Activated CD4-positive, alpha-beta T cell treated with anti-CD3 and anti-CD28 coated beads, Interleukin-2, amount 50 U/mL, for 24 hours (primary cell): ENCODE results near the gene EFEMP2.
"Not testable (repeated sequence)": the region's sequence is repeated elsewhere in the genome, so short reads cannot be mapped to it uniquely, and the experiment has no call there.

Experiments
- DNase-seq, 2 donors: peaks; one replicate each; pipeline ENCODE4 v3.0.0-alpha.2; 2020; ENCODE audit warnings: low read depth in 1 of 2, low spot score in 1 of 2

Gene EFEMP2

DNA sequence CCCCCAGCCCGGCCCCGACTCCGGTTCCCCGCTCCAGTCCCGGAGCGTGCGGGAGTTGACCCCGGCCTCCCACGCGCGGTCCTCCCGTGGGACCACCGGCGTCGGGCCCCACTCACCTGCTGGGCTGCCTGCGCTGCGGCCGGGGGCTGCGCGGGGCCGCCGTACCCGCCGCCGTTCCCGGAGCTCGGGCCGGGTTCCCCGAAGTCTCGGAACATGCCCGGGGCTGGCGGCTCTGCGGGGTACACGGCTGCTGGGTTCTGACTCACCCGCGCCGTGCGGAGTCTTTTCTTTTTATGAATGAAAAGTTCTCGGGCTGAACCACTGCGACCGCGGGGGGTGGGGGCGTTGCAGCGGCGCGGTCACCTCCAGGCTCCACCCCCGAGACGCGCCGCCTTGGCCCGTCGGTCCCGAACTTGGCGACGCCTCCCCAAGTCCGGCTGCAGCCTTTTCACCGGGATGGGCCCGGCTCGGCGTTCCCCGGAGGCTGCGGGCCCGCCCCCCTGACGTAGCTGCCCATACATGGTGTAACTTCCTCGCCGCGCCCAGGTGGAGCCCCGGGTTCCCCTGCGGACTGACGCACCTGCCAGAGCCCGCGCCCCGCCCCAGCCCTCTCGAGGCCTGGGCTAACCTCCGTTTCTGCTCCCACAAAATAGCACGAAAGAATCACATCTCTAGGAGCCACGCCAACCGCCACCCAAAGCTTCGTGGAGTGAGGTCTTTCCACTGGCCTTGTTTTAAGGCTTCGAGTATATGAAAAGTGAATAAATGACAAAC, 27.7 kb upstream of the EFEMP2 start, which contains the start of gene FOSL1:
Gene FOSL1, minus strand, starts transcription at position 264 of the 774 bp plus-strand sequence. Its CDS starts 49 bp downstream, at position 215.
- DNase-seq = peak; percentile 87 to 89

DNA sequence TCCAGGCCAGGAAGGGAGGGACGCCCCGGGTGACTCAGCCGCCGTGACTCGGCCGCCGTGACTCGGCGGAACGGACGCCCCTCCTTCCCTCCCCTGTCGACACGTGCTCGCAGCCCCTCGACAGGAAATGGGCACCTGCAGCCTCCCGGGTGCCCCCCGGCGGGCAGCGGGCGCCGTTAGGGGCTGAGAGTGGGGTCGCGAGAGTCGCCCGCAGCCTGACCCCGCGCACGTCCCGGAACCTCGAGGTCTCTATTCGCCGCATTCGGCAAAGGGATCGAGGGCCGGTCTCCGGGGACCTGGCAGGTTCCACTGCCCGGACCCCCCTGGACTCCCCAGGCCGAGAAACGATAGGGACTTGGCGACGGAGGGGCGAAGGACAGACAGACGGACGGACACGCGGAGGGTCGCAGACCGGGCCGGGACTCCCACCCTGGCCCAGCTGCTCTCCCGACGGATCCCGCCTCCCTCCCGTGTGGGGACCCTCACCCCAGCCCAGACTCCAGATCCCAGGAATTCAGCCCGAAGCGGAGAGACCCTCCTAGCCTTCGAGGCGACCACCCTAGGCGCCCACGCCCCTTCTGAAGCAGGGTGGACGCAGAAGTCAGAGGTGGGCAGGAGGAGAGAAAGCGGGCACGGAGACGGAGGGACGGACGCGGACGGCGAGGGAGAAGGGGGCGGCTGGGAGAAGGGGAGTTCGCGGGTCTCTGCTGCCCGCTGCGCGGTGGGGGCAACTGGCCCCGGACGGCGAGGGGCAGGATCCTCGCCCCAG, 26.9 kb upstream of the EFEMP2 start:
- peak; percentile 55 to 69 for DNase-seq

DNA sequence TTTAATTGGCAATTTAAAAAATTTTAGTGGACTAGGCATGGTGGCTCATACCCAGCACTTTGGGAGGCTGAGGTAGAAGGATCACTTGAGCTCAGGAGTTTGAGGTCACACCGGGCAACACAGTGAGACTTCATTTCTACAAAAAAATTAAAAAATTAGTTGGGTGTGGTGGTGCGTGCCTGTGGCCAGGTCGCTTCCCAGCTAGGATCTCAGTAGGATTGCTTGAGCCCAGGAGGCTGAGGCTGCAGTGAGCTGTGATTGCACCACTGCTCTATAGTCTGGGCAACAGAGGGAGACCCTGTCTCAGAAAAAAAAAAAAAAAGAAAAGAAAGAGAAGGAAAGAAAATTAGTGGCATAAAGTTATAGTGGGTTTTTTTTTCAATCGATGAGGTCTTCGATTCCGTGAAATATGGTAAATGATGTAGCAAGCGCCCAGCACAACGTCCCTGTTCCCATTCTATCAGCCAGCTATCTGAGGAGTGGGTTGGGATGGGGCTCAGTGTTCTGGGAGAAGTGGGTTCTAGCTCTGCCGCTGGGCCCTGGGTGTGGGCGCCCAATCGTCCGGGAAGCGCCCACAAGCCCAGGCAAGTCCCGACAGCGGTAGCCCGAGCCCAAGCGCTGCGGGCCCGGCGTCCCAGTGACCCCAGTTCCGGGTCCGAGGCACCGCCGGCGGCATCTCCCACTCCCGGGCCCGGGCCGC, 26.2 kb upstream of the EFEMP2 start:
- no peak for DNase-seq

DNA sequence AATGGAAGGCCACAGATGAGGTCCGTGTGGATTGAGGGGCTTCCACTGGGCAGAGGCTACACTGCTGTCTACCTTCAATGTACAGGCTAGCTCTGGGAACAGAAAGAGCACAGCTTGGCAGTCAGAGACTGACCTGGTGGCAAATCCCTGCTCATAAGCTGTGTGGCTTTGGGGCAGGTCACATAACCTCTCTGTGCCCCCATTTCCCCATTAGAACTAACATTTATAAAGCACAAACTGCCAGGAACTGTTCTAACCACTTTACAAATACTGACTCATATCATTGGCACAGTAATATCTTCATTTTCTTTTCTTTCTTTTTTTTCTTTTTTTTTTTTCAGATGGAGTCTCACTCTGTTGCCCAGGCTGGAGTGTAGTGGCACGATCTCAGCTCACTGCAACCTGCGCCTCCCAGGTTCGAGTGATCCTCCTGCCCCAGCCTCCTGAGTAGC, 24.4 kb upstream of the EFEMP2 start:
- DNase-seq = no peak

DNA sequence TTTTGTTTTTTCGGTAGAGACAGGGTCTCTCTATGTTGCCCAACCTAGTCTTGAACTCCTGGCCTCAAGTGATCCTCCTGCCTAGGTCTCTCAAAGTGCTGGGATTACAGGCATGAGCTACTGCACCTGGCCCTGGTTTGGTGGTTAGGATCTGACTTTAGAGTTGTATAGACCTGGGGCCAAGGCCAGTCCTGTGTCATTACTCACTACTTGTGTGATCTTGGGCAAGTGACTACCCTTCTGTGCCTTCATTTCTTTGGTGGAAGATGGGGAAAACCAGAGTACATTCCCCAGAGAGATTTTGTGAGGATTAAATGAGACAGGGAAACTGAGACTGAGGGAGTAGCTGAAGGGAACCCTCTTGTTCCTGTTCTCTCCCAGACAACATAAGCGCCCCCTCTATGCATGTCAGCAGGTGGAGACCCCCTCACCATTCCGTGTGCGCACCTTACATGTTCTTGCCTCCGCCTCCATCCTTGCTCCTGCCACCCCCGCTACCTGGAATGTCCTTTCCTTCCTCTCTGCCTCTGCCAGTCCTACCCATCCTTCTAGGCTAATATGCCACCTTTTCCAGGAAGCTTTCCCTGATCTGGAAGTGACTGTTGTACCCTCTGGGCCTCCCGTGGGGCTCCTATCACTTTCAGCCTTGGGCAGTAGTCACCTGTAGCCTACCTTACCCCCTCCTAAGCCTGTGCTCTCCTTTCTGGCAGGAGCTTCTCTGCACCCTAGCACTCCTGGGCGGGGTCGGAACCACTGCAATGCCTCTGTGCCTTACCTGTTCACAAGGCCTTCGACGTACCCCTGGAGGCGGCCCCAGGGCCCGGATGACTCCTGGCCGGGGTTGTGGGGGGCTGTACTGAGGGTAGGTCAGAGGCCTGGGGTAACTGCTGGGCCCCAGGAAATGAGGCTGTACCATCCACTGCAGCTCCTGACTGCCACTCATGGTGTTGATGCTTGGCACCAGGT, 23.7 kb upstream of the EFEMP2 start:
- DNase-seq = no peak

DNA sequence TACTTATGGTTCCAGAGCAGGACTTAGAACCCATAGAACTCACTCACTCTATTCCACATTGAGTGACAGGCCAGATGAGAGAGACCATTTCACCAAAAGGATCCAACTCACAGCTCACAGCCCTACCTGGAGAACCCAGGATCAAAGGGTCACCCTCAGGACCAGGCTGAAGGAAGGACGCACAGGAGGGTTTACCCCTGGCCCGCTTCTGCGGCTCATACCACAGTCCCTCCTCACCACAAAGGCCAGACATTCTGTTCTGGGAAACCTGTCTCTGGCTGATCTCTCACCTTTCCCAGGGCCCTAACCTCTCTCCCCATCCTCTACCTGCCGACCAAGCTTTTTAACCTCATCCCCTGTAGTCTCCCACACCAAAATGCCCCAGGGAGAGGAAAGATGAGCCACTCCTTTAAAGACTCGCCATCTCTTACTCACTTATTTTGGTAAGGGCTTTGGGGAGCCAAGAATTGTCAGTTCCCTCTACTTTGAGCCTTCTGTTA, 22.9 kb upstream of the EFEMP2 start:
- DNase-seq = no peak

DNA sequence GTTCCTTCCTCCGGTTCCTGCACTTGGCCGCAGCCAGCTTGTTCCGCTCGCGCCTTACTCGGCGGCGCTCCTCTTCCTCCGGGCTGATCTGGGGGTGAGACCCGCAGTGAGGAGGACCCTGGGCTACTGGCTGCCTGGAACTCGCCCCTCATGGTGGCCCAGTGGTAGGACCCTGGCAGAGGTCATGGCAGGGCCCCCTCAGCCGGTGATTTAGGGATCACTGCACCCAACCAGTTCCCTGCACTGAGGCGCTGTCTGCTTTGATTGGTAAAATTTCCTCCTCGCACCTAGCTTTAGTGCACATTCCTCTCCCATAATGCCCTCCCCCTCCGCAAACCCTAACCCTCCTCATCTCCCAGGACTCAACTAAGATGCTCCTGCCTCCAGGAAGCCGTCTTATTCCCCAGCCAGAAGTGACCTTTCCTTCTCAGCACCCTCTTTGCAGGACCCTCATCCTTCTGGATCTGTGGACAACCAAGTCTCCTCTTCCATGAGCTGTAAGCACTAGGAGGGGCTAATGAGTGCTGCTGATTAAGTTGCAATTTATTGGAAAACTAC, 21.5 kb upstream of the EFEMP2 start:
- DNase-seq = no peak

DNA sequence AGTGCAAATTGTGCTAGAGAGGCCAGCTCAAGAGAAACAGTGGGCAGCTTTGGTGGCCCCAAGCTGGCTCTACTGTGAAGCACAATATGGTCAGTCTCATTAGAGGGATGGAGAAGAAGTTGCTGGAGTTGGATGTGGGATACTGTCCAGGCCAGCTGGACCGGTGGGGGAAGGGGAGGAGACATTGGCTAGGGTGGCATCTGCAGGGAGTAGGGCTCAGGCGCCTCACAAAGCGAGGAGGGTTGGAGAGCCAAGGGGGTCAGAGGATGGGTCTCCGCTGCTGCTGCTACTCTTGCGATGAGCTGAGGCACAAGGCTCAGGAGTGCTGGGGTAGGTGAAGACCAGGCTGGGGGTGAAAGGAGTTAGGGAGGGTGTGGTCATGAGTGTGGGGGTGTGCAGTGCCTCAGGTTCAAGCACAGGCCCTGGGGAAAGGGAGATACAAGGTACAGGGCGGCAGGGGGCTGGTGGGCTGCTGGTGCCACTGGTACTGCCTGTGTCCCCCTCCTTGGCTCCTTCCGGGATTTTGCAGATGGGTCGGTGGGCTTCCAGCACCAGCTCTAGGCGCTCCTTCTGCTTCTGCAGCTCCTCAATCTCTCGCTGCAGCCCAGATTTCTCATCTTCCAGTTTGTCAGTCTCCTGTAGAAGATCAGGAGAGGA, 20.2 kb upstream of the EFEMP2 start:
- no peak for DNase-seq

DNA sequence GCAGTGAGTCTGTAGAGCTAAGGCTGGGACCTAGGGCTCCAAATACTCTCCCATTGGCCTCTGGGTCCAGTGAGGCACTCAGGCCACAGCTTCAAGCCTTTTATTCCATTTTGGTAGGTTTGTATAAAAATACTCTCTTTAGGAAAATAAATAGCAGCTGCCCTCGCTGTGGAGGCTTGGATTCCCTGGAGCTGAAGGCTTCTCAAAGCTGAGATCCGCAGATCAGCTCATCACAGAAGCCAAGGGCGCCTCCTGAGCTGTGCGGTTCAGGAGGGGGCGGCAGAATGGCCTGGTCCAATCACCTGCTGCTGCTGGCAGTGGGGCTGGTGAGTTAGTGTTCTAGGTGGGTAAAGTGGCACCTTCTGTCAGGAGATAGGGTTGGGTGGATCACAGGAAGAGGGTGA, 19.5 kb upstream of the EFEMP2 start:
- DNase-seq = not testable (repeated sequence)

DNA sequence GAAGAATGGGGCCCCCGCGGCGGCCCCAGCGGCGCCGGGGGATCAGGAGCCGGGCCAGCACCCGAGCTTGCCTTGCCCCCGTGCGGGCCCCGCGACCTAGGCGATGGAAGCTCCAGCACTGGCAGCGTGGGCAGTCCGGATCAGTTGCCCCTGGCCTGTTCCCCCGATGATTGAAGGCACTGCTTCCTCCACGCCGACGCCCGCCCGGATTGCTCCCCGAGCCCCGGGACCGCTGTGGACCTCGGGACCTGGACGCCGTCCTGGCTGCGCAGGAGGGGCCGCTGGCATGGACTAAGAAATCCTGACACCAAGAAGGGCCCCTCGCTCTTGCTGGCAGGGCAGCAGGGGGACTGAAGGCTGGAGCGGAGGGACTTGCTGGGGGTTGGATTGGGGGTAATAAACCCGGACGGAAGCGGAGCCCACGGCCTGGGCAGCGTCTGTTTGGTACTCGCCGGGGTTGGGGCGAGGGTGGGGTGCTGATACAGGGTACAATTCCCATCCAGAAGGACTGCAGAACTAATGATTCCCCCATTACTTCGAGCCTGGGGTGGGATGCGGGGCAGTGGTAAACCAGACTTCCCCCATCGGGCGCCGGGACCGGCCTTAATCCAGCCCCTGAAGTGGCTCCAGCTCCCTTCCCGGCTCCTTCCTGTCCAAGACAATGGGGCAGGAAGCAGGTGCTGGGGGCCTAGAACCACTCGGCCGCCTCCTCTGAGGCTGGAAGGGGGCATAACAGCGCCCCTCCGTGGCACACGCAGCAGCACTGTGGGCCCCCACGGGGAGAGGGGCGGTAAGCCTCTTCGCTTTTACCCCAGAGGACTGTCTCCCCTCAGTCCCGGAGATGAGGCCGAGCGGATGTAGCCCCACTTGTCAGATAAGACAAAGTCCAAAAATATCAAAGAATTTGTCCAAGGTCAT, 18.9 kb upstream of the EFEMP2 start:
- peak in 1 of 2 donors; percentile 45 for DNase-seq

DNA sequence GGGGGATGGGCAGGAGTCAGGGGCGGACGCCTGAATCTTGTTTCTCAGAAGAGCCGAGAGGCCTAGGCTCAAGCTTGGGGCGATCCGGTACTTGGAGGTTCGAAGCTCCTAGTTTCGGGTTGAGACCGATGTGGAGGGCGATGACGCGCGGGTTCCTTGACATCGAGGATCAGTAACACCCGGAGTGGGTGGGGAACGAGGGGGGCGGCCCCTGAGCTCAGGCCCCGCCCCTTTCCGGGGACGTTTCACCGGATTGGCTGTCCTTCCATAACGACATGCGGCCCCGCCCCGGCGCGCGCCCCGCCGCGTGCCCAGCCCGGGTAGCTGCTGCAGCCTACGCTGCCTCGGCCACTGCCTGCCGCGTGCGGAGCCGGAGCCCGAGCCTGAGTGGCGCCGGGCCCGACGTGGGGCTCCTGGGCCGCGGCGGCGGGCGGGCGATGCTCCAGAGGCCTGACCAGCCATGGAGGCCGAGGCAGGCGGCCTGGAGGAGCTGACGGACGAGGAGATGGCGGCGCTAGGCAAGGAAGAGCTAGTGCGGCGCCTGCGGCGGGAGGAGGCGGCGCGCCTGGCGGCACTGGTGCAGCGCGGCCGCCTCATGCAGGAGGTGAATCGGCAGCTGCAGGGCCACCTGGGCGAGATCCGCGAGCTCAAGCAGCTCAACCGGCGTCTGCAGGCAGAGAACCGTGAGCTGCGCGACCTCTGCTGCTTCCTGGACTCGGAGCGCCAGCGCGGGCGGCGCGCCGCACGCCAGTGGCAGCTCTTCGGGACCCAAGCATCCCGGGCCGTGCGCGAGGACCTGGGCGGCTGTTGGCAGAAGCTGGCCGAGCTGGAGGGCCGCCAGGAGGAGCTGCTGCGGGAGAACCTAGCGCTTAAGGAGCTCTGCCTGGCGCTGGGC, 18.0 kb upstream of the EFEMP2 start, which contains the start of gene CCDC85B:
Gene CCDC85B, plus strand, starts transcription at position 350 of the 895 bp plus-strand sequence. Its CDS starts 111 bp downstream, at position 461.
- DNase-seq = peak; percentile 97

DNA sequence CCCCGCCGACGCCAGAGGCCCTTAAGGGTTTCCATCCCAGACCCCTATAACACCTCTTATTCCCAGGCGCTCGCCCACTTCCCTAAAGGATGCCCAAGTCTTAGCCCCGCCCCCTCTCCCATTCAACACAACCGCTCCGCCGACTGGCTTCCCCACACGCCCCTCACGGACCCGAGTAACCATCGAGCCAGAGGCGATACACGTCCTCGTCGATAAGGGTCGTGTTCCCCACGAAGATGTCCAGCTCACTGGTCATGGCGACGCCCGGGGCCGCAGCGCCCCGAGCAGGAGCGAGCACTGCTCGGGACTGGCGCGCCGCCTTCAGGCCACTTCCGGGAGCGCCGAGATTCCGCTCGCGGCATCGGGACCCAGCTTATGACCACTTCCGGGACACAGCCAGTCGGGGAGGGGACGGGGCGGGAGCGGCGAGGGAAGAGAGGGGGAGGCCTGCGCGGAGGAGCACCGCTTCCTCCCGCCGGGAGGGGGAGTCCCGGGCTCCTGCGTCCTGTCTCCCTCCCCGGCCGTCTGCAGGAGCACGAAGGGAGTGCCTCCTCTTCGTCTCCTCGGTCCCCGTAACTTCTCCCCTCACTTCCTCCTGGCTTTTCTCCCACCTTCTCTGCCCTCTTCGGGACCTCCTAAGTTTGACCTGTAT, 15.7 kb upstream of the EFEMP2 start, which contains the start of gene FIBP:
Gene FIBP, minus strand, starts transcription at position 309 of the 652 bp plus-strand sequence. Its CDS starts 53 bp downstream, at position 256.
- DNase-seq = peak; percentile 91 to 95

DNA sequence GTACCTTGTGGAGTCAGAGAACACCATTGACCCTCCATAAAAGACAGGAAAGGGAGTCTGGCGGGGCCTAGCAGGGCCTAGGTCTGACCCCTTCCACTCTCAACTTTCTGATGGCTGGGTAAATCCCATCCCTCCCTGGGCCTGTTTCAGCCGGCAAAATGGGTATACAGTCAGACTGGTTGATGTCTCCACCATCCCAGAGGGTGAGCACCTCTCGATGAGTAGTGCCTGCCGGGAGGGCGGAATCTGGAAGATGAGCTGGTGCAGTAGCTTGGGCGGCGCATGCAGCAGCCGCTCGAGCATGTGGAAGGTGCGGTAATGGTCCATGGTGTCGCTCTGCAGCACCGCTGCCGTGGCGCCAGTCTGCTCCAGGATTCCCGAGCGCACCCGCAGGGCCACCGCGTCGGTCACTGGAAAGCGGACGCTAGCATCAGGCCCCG, 15.1 kb upstream of the EFEMP2 start:
- no peak for DNase-seq

DNA sequence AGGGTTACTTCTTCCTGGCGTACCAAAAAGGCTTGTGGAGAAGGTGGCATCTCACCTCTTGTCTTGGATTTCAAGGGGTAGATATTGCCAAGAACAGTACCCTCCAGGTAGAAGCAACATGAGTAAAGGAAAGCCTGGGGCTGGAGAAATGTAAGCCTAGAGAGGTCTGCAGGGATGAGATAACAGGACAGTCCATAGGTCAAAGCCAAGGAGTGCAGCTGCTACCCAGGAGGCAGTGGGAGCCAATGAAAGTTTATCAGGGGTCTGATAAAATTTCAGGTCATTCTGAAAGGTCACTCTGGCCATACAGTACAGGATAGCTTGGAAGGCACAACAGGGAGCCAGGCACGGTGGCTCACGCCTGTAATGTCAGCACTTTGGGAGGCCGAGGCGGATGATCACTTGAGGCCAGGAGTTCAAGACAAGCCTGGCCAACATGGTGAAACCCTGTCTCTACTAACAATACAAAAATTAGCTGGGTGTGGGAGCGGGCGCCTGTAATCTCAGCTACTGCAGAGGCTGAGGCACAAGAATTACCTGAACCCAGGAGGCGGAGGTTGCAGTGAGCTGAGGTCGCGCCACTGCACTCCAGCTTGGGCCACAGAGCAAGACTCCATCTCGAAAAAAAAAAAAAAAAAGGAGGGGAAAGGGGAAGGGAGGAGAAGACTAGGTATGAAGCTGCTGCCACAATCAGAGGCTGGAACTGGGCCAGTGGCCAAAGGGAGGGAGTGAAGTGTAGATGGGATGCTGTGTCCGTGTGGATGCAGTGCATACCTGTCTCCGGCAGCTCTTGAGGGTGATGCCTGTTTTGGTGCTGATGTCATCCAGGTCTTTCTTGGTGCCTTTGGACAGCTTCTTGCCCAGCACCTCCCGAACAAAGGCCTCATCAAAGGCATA, 14.5 kb upstream of the EFEMP2 start:
- DNase-seq = no peak

DNA sequence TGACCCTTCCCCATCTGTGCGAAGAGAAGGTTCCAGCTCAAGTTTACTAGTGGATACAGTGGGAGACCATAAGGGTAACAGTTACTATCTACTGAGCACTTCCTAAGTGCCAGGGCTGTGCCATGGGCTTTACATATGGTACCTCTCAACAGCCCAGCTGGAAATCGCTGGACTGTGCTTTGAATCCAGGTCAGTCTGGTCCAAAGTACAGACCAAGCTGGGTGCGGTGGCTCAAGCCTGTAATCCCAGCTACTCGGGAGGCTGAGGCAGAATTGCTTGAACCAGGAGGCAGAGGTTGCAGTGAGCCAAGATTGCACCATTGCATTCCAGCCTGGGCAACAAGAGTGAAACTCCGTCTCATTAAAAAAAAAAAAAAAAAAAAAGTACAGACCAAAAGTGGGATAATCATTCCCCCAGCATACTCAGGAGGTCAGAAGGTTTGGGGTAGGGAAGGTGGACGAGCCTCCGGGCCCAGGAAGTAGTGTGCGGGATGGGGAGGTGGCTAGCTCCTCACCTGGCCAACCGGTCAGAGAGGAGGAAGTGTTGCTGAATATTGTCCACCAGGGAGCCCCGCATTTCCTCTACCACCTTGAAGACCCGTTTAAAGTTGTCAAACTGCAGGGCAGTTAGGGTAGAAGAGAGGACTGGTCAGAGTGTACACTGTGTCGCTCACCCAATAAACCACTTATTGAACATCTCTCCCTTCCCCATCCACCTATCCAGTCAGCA, 13.4 kb upstream of the EFEMP2 start:
- no peak for DNase-seq
